ENCODE data around the gene FRMD4A.
A peak's percentile ranks its signal among the peaks of the same experiment; 100 is the strongest.

FRMD4A gene

GRCh38 chr10:13659887-13660550 is 670.7 kb downstream of the FRMD4A start:
- Histone ChIP-seq H3K4me1 (ENCODE audit: control insufficient read depth in 1 of 2, insufficient read depth in 2 of 2, low read length in 2 of 2) (peaks cover 7 to 21% of the 10 kb centered on the region in 2 donors), H3K36me3 (ENCODE audit: control insufficient read depth in 1 of 2, insufficient read depth in 2 of 2, low read length in 2 of 2) (peaks cover 24 to 48% of the 10 kb centered on the region in 2 donors), H3K4me3 (ENCODE audit: low read depth in 1 of 2, low read length in 2 of 2) (no peak overlapping the region), H3K27ac (ENCODE audit: low read length) (peak overlapping the region; percentile 59), H3K27me3 (ENCODE audit: low read depth, low read length) (no peaks in the 10 kb centered on the region), H3K9me3 (ENCODE audit: control insufficient read depth in 1 of 2, low read length in 2 of 2) (no peaks in the 10 kb centered on the region)

GRCh38 chr10:13658871-13659685 is 671.6 kb downstream of the FRMD4A start:
- H3K27me3 ChIP-seq (ENCODE audit: low read depth, low read length): no peaks in the 10 kb centered on the region
- peaks cover 7 to 21% of the 10 kb centered on the region in 2 donors for H3K4me1 ChIP-seq (ENCODE audit: control insufficient read depth in 1 of 2, insufficient read depth in 2 of 2, low read length in 2 of 2)
- H3K27ac ChIP-seq (ENCODE audit: low read length): peak overlapping the region; percentile 59
- H3K4me3 ChIP-seq (ENCODE audit: low read depth in 1 of 2, low read length in 2 of 2): no peak overlapping the region
- H3K36me3 ChIP-seq (ENCODE audit: control insufficient read depth in 1 of 2, insufficient read depth in 2 of 2, low read length in 2 of 2): peaks cover 30 to 54% of the 10 kb centered on the region in 2 donors
- no peaks in the 10 kb centered on the region for H3K9me3 ChIP-seq (ENCODE audit: control insufficient read depth in 1 of 2, low read length in 2 of 2)

GRCh38 chr10:13658264-13658663 is 672.5 kb downstream of the FRMD4A start:
- H3K27ac ChIP-seq (ENCODE audit: low read length): no peak overlapping the region
- no peaks in the 10 kb centered on the region for H3K9me3 ChIP-seq (ENCODE audit: control insufficient read depth in 1 of 2, low read length in 2 of 2)
- H3K27me3 ChIP-seq (ENCODE audit: low read depth, low read length): no peaks in the 10 kb centered on the region
- peaks cover 7 to 21% of the 10 kb centered on the region in 2 donors for H3K4me1 ChIP-seq (ENCODE audit: control insufficient read depth in 1 of 2, insufficient read depth in 2 of 2, low read length in 2 of 2)
- peaks cover 30 to 54% of the 10 kb centered on the region in 2 donors for H3K36me3 ChIP-seq (ENCODE audit: control insufficient read depth in 1 of 2, insufficient read depth in 2 of 2, low read length in 2 of 2)
- H3K4me3 ChIP-seq (ENCODE audit: low read depth in 1 of 2, low read length in 2 of 2): no peak overlapping the region

GRCh38 chr10:13657101-13657680 is 673.5 kb downstream of the FRMD4A start:
- Histone ChIP-seq H3K36me3 (ENCODE audit: control insufficient read depth in 1 of 2, insufficient read depth in 2 of 2, low read length in 2 of 2) (peaks cover 37 to 50% of the 10 kb centered on the region in 2 donors), H3K9me3 (ENCODE audit: control insufficient read depth in 1 of 2, low read length in 2 of 2) (no peaks in the 10 kb centered on the region), H3K27ac (ENCODE audit: low read length) (no peak overlapping the region), H3K27me3 (ENCODE audit: low read depth, low read length) (no peaks in the 10 kb centered on the region), H3K4me3 (ENCODE audit: low read depth in 1 of 2, low read length in 2 of 2) (no peak overlapping the region), H3K4me1 (ENCODE audit: control insufficient read depth in 1 of 2, insufficient read depth in 2 of 2, low read length in 2 of 2) (peaks cover 7 to 21% of the 10 kb centered on the region in 2 donors)

GRCh38 chr10:13656337-13657100 is 674.2 kb downstream of the FRMD4A start:
- no peak overlapping the region for H3K4me3 ChIP-seq (ENCODE audit: low read depth in 1 of 2, low read length in 2 of 2)
- H3K4me1 ChIP-seq (ENCODE audit: control insufficient read depth in 1 of 2, insufficient read depth in 2 of 2, low read length in 2 of 2): peaks cover 7 to 21% of the 10 kb centered on the region in 2 donors
- no peaks in the 10 kb centered on the region for H3K9me3 ChIP-seq (ENCODE audit: control insufficient read depth in 1 of 2, low read length in 2 of 2)
- peaks cover 43 to 47% of the 10 kb centered on the region in 2 donors for H3K36me3 ChIP-seq (ENCODE audit: control insufficient read depth in 1 of 2, insufficient read depth in 2 of 2, low read length in 2 of 2)
- H3K27me3 ChIP-seq (ENCODE audit: low read depth, low read length): no peaks in the 10 kb centered on the region
- H3K27ac ChIP-seq (ENCODE audit: low read length): no peak overlapping the region

GRCh38 chr10:13654846-13655245 is 675.9 kb downstream of the FRMD4A start:
- peaks cover 55% of the 10 kb centered on the region in 2 donors for H3K36me3 ChIP-seq (ENCODE audit: control insufficient read depth in 1 of 2, insufficient read depth in 2 of 2, low read length in 2 of 2)
- H3K4me1 ChIP-seq (ENCODE audit: control insufficient read depth in 1 of 2, insufficient read depth in 2 of 2, low read length in 2 of 2): peaks cover 7 to 13% of the 10 kb centered on the region in 2 donors
- no peak overlapping the region for H3K27ac ChIP-seq (ENCODE audit: low read length)
- no peaks in the 10 kb centered on the region for H3K9me3 ChIP-seq (ENCODE audit: control insufficient read depth in 1 of 2, low read length in 2 of 2)
- no peak overlapping the region for H3K4me3 ChIP-seq (ENCODE audit: low read depth in 1 of 2, low read length in 2 of 2)
- H3K27me3 ChIP-seq (ENCODE audit: low read depth, low read length): no peaks in the 10 kb centered on the region

- Histone ChIP-seq H3K36me3 (ENCODE audit: control insufficient read depth in 1 of 2, insufficient read depth in 2 of 2, low read length in 2 of 2) (peaks cover 56 to 59% of the 10 kb centered on the region in 2 donors), H3K4me3 (ENCODE audit: low read depth in 1 of 2, low read length in 2 of 2) (no peak overlapping the region), H3K4me1 (ENCODE audit: control insufficient read depth in 1 of 2, insufficient read depth in 2 of 2, low read length in 2 of 2) (peaks cover 4 to 7% of the 10 kb centered on the region in 2 donors), H3K27ac (ENCODE audit: low read length) (no peak overlapping the region), H3K27me3 (ENCODE audit: low read depth, low read length) (no peaks in the 10 kb centered on the region), H3K9me3 (ENCODE audit: control insufficient read depth in 1 of 2, low read length in 2 of 2) (no peaks in the 10 kb centered on the region)
These were observed 676.5 kb downstream of the FRMD4A start for GRCh38 chr10:13654118-13654830.

- Histone ChIP-seq H3K4me3 (ENCODE audit: low read depth in 1 of 2, low read length in 2 of 2) (no peak overlapping the region), H3K4me1 (ENCODE audit: control insufficient read depth in 1 of 2, insufficient read depth in 2 of 2, low read length in 2 of 2) (no peaks in the 10 kb centered on the region), H3K36me3 (ENCODE audit: control insufficient read depth in 1 of 2, insufficient read depth in 2 of 2, low read length in 2 of 2) (peaks cover 65 to 69% of the 10 kb centered on the region in 2 donors), H3K9me3 (ENCODE audit: control insufficient read depth in 1 of 2, low read length in 2 of 2) (no peaks in the 10 kb centered on the region), H3K27ac (ENCODE audit: low read length) (no peak overlapping the region), H3K27me3 (ENCODE audit: low read depth, low read length) (no peaks in the 10 kb centered on the region)
These were observed 677.9 kb downstream of the FRMD4A start for GRCh38 chr10:13652860-13653259.

GRCh38 chr10:13651969-13652720 is 678.6 kb downstream of the FRMD4A start:
- peaks cover 67 to 68% of the 10 kb centered on the region in 2 donors for H3K36me3 ChIP-seq (ENCODE audit: control insufficient read depth in 1 of 2, insufficient read depth in 2 of 2, low read length in 2 of 2)
- no peak overlapping the region for H3K27ac ChIP-seq (ENCODE audit: low read length)
- no peaks in the 10 kb centered on the region for H3K9me3 ChIP-seq (ENCODE audit: control insufficient read depth in 1 of 2, low read length in 2 of 2)
- H3K4me1 ChIP-seq (ENCODE audit: control insufficient read depth in 1 of 2, insufficient read depth in 2 of 2, low read length in 2 of 2): no peaks in the 10 kb centered on the region
- H3K27me3 ChIP-seq (ENCODE audit: low read depth, low read length): no peaks in the 10 kb centered on the region
- no peak overlapping the region for H3K4me3 ChIP-seq (ENCODE audit: low read depth in 1 of 2, low read length in 2 of 2)

GRCh38 chr10:13650961-13651360 is 679.8 kb downstream of the FRMD4A start:
- Histone ChIP-seq H3K4me3 (ENCODE audit: low read depth in 1 of 2, low read length in 2 of 2) (no peak overlapping the region), H3K4me1 (ENCODE audit: control insufficient read depth in 1 of 2, insufficient read depth in 2 of 2, low read length in 2 of 2) (no peaks in the 10 kb centered on the region), H3K36me3 (ENCODE audit: control insufficient read depth in 1 of 2, insufficient read depth in 2 of 2, low read length in 2 of 2) (peaks cover 69 to 73% of the 10 kb centered on the region in 2 donors), H3K27me3 (ENCODE audit: low read depth, low read length) (no peaks in the 10 kb centered on the region), H3K9me3 (ENCODE audit: control insufficient read depth in 1 of 2, low read length in 2 of 2) (no peaks in the 10 kb centered on the region), H3K27ac (ENCODE audit: low read length) (no peak overlapping the region)
